ENCODE measurements around the gene PINK1. TPM values are rescaled to one million over a fixed set of nuclear protein-coding genes. Genes with fewer than 3 reads are reported as not detected.

Gene PINK1
- polyA plus RNA-seq, 1 donor (not counting 4 experiments of a cell fraction or from before 2014, with no cell fraction given) = 44.6 TPM

GRCh38 chr1:20680269-20680668 is 47.0 kb downstream of the PINK1 start:
- no peaks in the 10 kb centered on the region for H3K27me3 ChIP-seq (ENCODE audit: control insufficient read depth, extremely low read depth, insufficient read depth, low read length)
- no peak for DNase-seq (ENCODE audit: low read depth, low spot score)
- no peaks in the 10 kb centered on the region for H4K20me1 ChIP-seq (ENCODE audit: control insufficient read depth, extremely low read depth, insufficient read depth, low read length)
- no peak overlapping the region for H2AFZ ChIP-seq (ENCODE audit: control insufficient read depth, low read length)
- H3K36me3 ChIP-seq (ENCODE audit: control insufficient read depth in 2 of 2, extremely low read depth in 1 of 2, insufficient read depth in 2 of 2, low read length in 2 of 2) = peaks cover 0 to 10% of the 10 kb centered on the region in 2 experiments
- H3K4me1 ChIP-seq (ENCODE audit: control insufficient read depth, extremely low read depth, insufficient read depth, low read length) = no peaks in the 10 kb centered on the region
- no peak overlapping the region for H3K9ac ChIP-seq (ENCODE audit: control insufficient read depth, extremely low read depth, insufficient read depth, low read length)
- no peaks in the 10 kb centered on the region for H3K79me2 ChIP-seq (ENCODE audit: control insufficient read depth, insufficient read depth, low read length)
- no peaks in the 10 kb centered on the region for H3K9me3 ChIP-seq (ENCODE audit: control insufficient read depth, low read depth, low read length)
- H3K4me2 ChIP-seq (ENCODE audit: control insufficient read depth, extremely low read depth, insufficient read depth, low read depth, low read length) = no peak overlapping the region
- TF ChIP-seq EZH2 (IDR thresholded peaks at IDR 0.05; ENCODE audit: low read length) = no peak
- TF ChIP-seq, protein P1, sequence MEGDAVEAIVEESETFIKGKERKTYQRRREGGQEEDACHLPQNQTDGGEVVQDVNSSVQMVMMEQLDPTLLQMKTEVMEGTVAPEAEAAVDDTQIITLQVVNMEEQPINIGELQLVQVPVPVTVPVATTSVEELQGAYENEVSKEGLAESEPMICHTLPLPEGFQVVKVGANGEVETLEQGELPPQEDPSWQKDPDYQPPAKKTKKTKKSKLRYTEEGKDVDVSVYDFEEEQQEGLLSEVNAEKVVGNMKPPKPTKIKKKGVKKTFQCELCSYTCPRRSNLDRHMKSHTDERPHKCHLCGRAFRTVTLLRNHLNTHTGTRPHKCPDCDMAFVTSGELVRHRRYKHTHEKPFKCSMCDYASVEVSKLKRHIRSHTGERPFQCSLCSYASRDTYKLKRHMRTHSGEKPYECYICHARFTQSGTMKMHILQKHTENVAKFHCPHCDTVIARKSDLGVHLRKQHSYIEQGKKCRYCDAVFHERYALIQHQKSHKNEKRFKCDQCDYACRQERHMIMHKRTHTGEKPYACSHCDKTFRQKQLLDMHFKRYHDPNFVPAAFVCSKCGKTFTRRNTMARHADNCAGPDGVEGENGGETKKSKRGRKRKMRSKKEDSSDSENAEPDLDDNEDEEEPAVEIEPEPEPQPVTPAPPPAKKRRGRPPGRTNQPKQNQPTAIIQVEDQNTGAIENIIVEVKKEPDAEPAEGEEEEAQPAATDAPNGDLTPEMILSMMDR (optimal IDR thresholded peaks at IDR 0.05 in 1 of 3, IDR thresholded peaks at IDR 0.05 in 1 of 3, conservative IDR thresholded peaks at IDR 0.05 in 1 of 3; ENCODE audit: extremely low read depth in 1 of 3, insufficient read depth in 2 of 3, low read length in 3 of 3) = no peak
- dilution Hi-C loops (cut with MboI; ENCODE audit: extremely low pct_ligation_motif_present, low sequenced_read_pairs) = no loop called here
- H3K4me3 ChIP-seq (ENCODE audit: control insufficient read depth in 2 of 3, extremely low read depth in 1 of 3, insufficient read depth in 2 of 3, low read depth in 1 of 3, low read length in 3 of 3) = no peak overlapping the region
- no peak overlapping the region for H3K27ac ChIP-seq (ENCODE audit: control insufficient read depth, insufficient read depth, low read length)
- FAIRE-seq = no peak
- H3K9me1 ChIP-seq (ENCODE audit: control insufficient read depth, extremely low read depth, insufficient read depth, low read length) = no peaks in the 10 kb centered on the region

DNA sequence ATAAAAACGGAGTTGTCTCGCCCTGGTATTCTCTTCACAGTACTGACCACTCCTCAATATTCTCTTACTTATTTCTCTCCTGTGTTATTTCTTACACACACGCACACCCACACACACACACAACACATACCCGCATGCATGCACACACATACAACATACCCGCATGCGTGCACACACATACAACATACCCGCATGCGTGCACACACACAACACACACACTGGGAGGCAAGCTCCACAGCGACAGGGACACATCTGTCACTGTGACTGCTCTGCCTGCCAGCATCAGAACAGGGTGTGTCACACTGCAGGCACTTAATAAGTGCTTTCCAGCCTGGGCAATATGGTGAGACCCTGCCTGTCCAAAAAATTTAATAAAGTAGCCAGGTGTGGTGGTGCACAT is 48.7 kb downstream of the PINK1 start:
- H3K4me2 ChIP-seq (ENCODE audit: control insufficient read depth, extremely low read depth, insufficient read depth, low read depth, low read length) = no peak overlapping the region
- FAIRE-seq = no peak
- peaks cover 0 to 13% of the 10 kb centered on the region in 2 experiments for H3K36me3 ChIP-seq (ENCODE audit: control insufficient read depth in 2 of 2, extremely low read depth in 1 of 2, insufficient read depth in 2 of 2, low read length in 2 of 2)
- no peaks in the 10 kb centered on the region for H3K79me2 ChIP-seq (ENCODE audit: control insufficient read depth, insufficient read depth, low read length)
- dilution Hi-C loops (cut with MboI; ENCODE audit: extremely low pct_ligation_motif_present, low sequenced_read_pairs) = no loop called here
- H3K9me1 ChIP-seq (ENCODE audit: control insufficient read depth, extremely low read depth, insufficient read depth, low read length) = no peaks in the 10 kb centered on the region
- no peak overlapping the region for H3K27ac ChIP-seq (ENCODE audit: control insufficient read depth, insufficient read depth, low read length)
- no peak overlapping the region for H2AFZ ChIP-seq (ENCODE audit: control insufficient read depth, low read length)
- no peaks in the 10 kb centered on the region for H3K27me3 ChIP-seq (ENCODE audit: control insufficient read depth, extremely low read depth, insufficient read depth, low read length)
- DNase-seq (ENCODE audit: low read depth, low spot score) = no peak
- H4K20me1 ChIP-seq (ENCODE audit: control insufficient read depth, extremely low read depth, insufficient read depth, low read length) = no peaks in the 10 kb centered on the region
- H3K4me1 ChIP-seq (ENCODE audit: control insufficient read depth, extremely low read depth, insufficient read depth, low read length) = no peaks in the 10 kb centered on the region
- TF ChIP-seq, protein P1 (optimal IDR thresholded peaks at IDR 0.05 in 1 of 3, IDR thresholded peaks at IDR 0.05 in 1 of 3, conservative IDR thresholded peaks at IDR 0.05 in 1 of 3; ENCODE audit: extremely low read depth in 1 of 3, insufficient read depth in 2 of 3, low read length in 3 of 3) = no peak
- TF ChIP-seq EZH2 (IDR thresholded peaks at IDR 0.05; ENCODE audit: low read length) = no peak
- no peaks in the 10 kb centered on the region for H3K9me3 ChIP-seq (ENCODE audit: control insufficient read depth, low read depth, low read length)
- H3K9ac ChIP-seq (ENCODE audit: control insufficient read depth, extremely low read depth, insufficient read depth, low read length) = no peak overlapping the region
- H3K4me3 ChIP-seq (ENCODE audit: control insufficient read depth in 2 of 3, extremely low read depth in 1 of 3, insufficient read depth in 2 of 3, low read depth in 1 of 3, low read length in 3 of 3) = no peak overlapping the region

All from keratinocyte (primary cell).